GM19035 (cell line): ENCODE measurements around the gene ABLIM1.

Source experiments
- ATAC-seq: cut with Tn5 transposase; IDR thresholded peaks from one replicate; pipeline ENCODE4 v1.9.1; 2021; ENCODE audit not compliant: unreplicated experiment

Gene ABLIM1

DNA sequence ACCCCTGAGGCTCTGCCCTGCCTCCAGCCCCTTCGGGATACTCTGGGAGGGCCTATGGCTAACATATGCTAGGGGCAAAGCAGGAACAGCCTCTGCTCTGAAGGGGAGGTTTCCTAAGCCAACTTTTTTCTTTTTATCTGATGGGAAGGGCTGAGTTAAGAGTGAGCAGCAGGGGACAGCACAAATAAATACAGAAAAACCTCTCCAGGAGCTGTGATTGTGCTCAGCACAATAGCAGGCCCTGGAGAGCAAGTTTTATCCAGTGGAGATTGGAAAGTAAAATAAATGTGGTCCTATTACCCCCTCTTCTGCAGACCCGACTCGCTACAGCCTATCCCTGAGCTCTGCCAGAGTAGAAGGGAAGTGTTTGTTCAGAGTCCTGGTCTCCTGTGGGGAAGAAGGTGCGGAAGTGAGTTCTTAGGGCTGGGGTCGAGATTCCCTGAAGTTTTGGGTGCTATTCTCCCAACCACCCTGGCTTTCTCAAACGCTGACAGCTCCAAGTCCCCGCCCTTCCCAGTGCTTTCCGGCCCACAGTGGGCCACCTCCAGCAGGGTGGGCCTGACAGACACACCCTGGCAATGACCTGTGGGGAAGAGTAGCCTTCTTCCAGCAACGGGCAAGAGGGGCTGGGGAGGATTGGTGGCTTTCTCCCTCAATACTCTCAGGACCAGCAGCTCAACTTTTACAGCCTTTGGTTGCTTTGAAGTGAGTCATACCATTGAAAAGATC lies 230.8 kb downstream of the ABLIM1 start:
- no peak for ATAC-seq

GRCh38 chr10:114426476-114426875 lies 231.6 kb downstream of the ABLIM1 start:
- ATAC-seq = no peak

GRCh38 chr10:114420811-114421485 lies 237.1 kb downstream of the ABLIM1 start:
- ATAC-seq = peak; percentile 70

GRCh38 chr10:114418109-114418508 lies 240.0 kb downstream of the ABLIM1 start:
- ATAC-seq = no peak

- ATAC-seq = no peak
Observed at GRCh38 chr10:114412907-114413797, 244.9 kb downstream of the ABLIM1 start.

GRCh38 chr10:114408968-114409444 lies 249.1 kb downstream of the ABLIM1 start:
- ATAC-seq = no peak

DNA sequence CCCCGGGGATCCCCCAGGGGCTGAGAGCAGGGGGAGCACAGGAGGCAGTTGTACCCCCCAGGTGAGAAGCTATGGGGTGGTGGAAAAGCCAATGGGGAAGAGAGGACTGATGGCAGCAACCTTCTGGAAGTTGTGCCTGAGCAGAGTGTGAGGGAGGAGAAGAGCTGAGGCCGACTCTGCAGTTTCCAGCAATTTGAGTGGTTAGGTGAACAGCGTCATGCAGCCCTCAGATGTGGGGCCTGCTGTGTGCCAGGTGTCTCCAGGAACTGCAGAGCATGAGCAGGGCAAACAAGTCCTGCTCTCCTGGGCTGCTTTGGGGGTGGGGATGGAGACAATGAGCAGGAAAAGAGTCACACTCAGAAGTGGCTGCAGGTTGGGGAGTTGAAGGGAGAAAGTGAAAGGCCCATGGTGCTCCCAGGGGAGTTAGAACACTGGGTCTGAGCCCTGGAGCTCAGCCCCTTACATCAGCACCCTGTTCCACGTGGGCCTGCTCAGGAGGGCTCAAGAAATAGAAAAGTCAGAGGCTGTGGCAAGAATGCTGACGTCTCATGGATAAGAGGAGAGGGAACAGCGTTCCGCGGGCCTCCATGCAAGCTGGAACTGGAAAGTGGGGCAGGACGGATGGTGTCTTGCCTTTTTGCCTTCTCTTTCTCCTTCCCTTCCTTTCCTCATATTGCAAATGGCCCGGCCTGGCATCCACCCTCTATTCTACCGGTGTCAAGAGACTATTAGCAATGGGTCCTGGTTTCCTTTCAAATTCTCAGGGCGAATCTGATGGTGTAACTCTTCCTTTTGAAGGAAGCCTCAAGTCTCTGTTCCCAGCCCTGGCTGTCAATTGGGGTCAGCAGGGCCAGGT lies 249.7 kb downstream of the ABLIM1 start:
- no peak for ATAC-seq

GRCh38 chr10:114406455-114406854 lies 251.6 kb downstream of the ABLIM1 start:
- no peak for ATAC-seq

DNA sequence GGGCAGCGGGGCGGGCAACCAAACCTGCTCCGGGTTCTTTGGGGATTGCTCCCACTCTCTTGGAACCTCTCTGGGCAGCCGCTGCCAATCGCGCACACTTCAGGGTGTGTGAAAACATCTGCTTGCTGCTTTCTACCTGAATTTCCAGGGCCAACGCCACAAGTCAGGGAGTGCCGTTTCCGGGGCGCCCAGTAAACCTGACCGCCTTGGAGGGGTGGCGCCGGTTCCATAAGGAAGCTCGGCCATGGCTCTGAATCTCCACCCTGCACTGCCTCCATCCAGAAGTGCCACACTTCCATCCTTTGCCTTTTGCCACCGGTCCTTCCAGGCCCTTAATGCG lies 253.1 kb downstream of the ABLIM1 start:
- no peak for ATAC-seq

DNA sequence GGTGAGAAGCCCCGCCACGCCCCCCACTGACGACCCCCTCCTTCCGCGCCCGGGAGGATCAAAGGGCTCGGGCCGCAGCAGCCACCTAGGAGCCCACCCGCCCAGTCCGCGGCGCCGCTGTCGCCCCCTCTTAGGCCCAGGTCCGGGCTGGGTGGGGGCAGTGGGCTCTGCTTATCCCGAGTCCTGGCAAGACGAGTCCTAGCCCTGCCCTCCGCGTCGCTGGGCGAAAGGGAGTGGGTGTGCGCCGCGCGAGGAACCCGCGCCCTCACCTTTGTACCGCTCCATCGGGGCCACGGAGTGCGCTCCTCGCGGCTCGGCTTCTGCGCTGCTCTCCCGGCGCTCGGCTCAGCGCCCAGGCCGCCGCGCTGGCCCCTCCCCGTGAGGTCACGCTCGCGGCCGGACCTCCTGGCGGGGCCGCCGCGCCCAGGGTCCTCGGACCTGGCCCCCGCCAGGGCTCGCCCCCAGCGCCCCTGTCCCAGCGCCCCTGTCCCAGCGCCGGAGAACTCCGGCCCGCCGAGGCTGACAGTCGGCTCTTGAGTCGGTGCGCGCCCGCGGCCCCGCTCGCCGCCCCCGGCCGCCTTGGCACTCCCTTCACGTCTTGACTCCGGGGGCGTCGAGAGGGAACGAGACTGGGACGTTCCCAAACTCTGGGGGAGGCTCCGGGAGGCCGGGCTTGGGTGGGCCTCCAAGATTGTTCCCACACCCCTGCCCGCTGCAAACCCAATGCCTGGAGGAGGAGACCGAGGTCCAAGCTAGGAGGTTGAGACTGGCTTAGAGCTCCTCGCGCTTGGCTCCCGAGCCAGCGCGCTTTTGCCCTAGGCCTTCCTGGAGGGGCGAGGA lies 253.7 kb downstream of the ABLIM1 start, which contains the start of gene AFAP1L2:
AFAP1L2 (minus strand) TSS at position 332 of the 840 bp plus-strand sequence; CDS start at position 285, 47 bp downstream.
- peak; percentile 49 for ATAC-seq

DNA sequence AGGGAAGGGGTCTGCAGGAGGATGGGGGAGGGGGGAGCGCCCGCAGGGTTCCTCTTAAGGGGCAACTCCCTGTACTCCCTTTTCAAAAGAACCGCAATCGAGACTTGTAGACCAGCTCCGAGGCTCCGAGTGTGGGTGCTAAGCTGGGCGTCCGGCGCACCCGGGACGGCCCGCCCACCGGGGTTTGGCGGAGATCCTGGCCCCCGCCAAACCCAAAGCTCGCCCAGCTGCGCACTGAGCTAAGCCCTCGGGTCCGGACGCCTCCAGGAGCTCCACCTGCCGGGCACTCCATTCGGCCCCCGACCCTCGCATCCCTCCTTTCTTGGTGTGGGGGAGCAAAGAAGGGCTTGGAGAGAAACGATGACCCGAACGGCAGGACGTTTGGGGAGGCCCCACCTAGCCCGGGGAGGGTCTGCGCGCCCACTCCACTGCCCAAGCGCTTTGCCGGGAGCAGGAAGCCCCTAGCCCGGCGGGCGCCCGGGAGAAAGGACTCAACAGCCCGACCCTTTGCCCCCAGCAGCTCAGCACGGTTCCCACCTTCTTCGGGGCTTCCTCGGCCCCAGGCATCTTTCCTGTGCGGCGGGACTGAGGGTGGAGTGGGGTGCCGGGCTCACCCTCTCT lies 254.4 kb downstream of the ABLIM1 start:
- no peak for ATAC-seq

DNA sequence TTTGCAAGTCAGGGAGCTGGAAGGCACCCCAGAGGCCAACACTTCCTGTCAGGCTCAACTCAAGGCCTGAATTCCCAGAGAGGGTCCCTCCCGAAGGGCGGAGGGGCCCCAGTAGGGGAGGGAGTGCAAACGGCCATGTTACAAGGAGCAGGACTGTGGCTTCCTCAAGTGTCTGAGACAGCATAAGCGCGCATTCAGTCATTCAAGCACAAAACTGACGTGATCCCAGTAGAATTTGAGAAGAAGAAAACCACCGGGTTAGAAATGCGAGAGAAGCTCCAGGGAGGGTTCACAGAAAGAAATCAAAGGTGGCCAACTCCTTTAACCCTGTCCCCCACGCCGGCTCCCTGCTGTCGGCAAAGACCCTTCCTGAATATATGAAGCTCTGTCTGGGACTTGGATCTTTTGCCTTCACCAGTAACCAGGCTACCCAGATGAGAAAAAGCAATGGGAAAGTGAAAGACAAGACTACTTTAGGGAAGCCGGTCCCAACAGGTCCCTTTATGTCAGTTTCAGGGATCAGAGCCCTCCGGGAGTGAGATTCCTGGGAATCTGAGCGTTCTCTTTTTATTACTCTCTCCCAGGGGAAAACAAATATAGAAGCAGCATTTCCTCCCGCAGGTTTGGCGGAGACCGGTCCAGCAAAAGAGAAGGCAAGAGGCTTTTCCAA lies 255.1 kb downstream of the ABLIM1 start:
- no peak for ATAC-seq

DNA sequence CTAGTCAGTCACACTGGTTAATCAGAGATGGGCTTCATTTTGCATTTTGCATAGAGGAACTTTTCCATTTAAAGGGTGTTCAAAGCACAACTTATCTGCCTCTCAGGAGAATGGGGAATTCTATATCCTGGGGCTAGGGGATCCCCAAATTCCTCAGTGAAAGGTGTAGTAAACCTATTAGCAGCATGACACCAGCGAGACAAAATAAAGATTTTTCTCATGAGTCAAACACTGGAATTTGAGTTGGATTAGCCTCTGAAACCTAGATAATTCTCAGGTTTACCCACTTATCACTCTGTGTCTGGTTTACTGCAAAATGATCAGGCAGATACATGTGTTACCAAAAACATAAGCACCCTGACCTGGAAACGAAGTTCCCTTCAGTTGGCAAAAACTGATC lies 255.8 kb downstream of the ABLIM1 start:
- ATAC-seq = no peak

DNA sequence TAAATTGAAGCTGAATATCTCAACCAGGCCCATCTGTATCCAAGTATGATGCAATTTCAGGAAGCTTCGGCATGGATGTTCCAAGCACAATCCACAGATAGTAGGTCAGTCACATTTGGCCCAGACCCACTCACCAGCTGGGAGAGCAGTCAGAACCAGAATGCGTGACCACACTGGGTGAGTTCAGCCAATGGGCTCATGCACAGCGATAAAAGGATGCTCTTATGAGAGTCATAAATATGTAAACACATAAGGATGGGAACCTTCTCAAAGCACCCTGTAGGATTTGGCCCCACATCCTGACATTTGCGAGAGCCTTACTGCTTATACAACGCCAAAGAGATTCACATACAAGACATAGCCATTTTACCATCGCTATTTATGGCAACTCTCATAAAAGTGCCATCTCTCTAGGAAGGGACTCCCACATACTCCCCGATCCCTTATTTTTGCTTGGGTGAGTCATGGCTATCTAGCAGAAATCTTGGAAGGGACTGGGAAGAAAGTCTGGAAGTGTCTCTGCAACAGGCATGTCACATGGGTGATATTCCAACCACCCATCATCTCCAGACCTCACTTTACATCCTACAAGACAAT lies 256.8 kb downstream of the ABLIM1 start:
- no peak for ATAC-seq

DNA sequence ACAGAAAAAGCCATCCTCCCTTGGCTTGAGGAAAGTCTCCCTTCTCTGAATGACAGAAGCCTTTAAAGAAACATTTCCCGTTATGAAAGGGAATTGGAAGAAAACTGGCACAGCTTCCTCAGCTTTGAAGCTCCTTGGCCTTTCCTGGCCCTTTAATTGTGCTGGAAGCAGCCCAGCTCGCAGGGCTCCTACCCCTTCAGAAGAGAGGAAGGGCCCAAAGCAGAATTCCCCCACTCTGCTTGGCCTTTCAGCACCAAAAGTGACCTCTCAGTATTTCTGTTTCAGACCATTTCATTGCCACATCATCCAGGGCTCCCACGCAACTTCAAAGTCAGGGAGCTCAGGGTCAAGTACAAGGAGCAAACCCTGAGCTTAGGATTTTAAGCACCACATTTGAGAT lies 258.0 kb downstream of the ABLIM1 start:
- no peak for ATAC-seq

GRCh38 chr10:114399576-114399975 lies 258.5 kb downstream of the ABLIM1 start:
- ATAC-seq = no peak

DNA sequence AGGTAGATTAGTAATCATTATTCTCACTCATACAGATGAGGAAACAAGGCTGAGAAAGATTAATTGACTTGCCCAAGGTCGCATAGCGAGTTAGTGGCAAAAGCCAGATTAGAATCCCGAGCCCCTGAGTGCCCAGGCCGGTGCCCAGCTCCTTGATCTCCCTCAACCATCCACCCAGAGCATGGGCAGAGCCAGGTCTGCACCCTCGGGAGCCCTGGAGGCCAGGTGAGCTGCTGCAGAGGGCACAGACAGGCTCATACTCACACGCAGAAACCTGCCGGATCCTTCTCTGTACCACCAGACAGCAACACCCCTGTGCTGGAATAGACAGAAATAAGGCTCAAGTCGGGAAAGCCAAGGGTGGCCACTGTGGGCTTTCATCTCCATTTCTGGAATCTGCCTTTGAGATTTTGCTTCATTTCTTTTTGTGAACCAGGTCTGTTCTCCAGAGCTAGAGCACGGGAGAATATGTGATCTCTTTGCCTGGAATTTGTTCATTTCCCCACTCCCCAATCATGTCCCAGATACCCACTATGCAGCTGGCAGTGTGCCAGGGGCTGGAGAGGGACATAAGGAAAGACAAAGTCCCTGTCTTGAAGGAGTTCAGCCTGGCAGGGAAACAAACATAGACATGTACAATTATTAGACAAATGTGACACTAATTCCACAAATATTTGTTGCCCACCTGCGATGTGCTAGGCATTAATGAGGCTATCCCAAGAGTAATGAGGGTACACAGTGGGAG lies 259.3 kb downstream of the ABLIM1 start:
- ATAC-seq = no peak
